NCI-H526 (cell line): ENCODE data around the gene RPS15A.
"Not testable (repeated sequence)": the region's sequence is repeated elsewhere in the genome, so short reads cannot be mapped to it uniquely, and the experiment has no call there.

Experiments
- DNase-seq, 2 experiments: peaks; one replicate each; lab custom pipeline; 2025; lab: John Stamatoyannopoulos, UW

The RPS15A gene

GRCh38 chr16:18797746-18798145, 7.6 kb upstream of the RPS15A start:
- DNase-seq: no peak

- DNase-seq: no peak
Measured at GRCh38 chr16:18796377-18796776, 6.2 kb upstream of the RPS15A start.

DNA sequence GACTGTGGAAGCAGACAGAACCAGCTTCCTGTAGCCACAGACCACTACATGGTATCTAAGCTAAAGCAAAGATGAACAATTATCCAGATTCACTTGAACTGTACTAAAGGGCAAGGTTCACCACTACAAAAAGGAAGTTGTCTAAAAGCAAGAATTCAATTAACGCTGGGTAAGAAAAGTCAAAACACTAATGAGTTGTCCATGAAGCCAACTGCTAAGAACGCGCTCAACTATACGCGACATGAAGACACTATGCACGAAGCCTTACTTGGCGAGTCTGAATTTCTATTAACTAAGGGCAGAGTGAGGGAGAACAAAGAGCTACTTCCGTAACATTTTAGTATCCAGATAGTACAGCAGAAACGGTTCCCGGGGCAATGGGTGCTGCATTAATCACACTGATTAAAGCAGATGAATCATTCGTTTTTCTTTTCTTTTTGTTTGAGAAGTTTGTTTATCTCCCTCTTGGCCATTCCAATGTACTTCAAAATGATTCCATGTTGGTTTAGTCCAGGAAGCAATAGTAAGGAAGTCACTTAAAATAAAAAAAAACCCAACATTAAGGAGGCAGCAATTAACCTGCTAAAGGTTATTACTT, 2.8 kb upstream of the RPS15A start:
- DNase-seq: no peak

DNA sequence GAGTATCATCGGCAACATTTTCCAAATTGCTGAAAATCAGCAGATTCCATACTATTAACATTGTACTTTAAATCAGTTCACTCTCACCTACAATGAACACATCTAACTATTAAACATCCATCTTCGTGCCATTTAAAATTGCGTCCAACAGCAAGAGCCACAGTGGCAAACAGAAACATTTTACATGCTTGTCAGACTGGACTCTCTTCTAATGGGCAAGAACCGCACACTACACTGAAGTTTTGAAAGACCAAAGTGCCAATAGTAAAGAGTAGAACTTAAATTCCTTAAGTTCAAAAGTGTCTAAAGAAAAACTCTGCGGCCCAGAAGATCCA, 652 bp downstream of the RPS15A start:
- no peak for DNase-seq

DNA sequence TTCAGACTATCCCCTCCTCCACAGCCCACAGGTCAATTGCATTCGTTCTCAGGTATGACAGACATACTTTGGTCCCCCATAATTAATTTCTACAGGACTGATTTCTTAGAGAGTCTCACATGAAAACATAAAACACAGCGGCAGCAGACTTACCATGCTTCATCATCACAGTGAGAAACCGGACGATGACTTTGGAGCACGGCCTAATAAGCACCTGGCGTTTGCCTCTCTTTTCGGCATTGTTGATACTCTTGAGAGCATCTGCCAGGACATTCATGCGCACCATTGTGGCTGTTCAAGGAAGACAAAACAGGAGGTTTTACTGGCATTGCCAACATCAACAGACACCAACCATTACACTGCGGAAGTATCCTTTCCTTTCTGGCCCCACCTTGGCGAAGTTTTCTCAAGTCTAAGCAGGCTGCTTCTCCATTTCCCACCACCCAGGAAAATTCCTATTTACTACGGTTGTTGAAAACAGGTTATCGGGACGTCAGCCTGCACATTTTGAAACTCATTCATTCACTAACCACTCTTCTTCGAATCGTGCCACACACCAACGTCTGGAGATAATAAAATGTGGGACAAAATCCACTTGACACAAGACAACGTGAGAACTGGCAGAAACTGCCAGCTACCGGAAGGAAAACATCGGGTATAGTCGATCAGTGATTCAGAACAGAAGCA, 1.2 kb downstream of the RPS15A start:
- DNase-seq: no peak

GRCh38 chr16:18784917-18785623, 5.1 kb downstream of the RPS15A start:
- no peak for DNase-seq

GRCh38 chr16:18783430-18784341, 6.4 kb downstream of the RPS15A start:
- DNase-seq: no peak

- DNase-seq: no peak
Measured at GRCh38 chr16:18782697-18783429, 7.3 kb downstream of the RPS15A start.

GRCh38 chr16:18781232-18781631, 8.9 kb downstream of the RPS15A start:
- DNase-seq: not testable (repeated sequence)

DNA sequence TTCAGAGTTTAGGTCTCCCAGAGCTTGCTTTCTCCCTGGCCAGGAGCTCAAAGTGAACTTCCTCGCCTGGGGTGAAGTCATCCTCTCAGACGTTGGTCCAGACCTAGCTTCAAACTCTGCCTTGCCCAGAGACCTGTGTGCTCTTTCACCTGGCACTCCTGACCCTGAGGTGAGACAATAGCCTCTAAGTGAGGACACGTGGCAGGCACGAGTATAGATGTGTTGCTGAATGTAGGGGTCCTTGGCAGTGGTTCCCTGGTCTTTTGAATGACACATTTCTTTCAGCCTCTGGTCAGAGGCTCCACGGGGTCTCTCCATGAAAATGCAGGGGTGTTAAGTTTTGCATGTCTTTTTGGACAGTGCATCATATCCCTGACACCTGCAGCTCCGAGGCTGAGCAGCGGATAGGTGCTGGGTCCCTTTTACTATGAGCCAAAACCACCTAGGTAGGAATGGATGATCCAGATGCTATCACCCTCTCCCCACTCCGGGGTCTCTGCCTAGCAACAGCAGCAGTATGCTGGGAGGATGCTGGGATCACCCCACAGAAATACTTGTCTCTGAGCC, 9.6 kb downstream of the RPS15A start:
- DNase-seq: not testable (repeated sequence)

GRCh38 chr16:18777664-18778063, 12.5 kb downstream of the RPS15A start:
- DNase-seq: not testable (repeated sequence)

GRCh38 chr16:18776334-18776733, 13.8 kb downstream of the RPS15A start:
- not testable (repeated sequence) for DNase-seq

DNA sequence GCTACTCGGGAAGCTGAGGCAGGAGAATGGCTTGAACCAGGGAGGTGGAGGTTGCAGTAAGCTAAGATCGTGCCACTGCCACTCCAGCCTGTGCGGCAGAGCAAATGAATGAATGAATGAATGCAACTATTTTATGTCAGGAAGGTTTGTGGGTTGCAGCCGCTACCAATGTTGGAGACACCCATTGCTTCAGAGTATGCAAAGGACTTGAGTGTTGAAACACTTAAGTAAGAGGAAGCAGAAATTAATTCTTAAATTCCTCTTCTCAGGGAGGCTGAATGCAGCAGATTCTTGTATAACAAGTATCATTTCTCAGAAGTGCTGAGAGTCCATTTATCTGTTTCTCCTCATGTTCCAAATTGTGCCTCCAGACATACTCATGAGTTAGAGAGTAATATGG, 15.5 kb downstream of the RPS15A start:
- not testable (repeated sequence) for DNase-seq

DNA sequence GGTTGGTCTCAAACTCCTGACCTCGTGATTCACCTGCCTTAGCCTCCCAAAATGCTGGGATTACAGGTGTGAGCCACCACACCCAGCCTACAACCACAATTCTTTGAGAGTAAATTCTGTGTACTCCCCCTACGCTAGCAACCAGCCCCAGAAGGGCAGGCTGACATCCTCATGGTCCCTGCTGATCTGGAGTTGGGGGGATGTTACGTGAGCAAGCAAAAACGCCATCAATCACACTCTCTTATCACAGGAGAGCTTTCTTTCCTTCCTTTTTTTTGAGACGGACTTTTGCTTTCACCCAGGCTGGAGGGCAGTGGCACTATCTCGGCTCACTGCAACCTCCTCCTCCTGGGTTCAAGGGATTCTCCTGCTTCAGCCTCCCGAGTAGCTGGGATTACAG, 18.0 kb downstream of the RPS15A start:
- not testable (repeated sequence) for DNase-seq

DNA sequence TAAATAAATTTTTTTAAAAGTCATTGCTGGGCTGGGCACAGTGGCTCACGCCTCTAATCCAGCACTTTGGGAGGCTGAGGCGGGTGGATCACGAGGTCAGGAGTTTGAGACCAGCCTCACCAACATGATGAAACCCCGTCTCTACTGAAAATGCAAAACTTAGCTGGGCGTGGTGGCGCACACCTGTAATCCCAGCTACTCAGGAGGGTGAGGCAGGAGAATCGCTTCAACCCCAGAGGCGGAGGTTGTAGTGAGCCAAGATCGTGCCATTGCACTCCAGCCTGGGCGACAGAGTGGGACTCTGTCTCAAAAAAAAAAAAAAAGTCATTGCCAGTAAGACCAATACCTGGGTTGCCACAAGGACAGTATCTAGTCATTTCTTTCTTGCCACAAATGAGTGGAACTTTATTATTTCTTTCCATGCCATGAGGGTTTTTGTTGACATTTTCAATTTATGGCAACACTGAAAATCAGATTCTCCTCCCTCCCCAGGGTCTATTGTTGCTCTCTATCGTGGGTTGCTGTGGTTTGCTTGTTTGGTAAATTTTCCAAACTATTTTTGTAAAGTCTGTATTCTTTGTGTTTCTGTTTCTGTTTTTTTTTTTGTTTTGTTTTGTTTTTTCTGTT, 19.7 kb downstream of the RPS15A start:
- not testable (repeated sequence) for DNase-seq

DNA sequence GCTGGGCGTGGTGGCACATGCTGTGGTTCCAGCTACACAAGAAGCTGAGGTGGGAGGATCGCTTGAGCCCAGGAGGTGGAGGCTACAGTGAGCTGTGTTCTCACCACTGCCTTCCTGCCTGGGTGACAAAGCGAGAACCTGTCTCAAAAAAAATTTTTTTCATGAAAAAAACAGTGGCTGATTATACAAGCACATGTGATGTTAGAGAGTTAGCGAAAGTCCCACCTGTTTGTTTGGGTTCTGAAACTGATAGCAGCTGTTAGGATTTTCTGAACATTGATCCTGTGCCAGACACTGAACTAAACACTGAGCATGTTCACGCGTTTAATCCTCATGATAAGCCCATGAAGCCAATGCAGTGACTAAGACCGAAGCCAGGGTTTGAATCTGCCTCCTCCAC, 22.9 kb downstream of the RPS15A start:
- DNase-seq: not testable (repeated sequence)

DNA sequence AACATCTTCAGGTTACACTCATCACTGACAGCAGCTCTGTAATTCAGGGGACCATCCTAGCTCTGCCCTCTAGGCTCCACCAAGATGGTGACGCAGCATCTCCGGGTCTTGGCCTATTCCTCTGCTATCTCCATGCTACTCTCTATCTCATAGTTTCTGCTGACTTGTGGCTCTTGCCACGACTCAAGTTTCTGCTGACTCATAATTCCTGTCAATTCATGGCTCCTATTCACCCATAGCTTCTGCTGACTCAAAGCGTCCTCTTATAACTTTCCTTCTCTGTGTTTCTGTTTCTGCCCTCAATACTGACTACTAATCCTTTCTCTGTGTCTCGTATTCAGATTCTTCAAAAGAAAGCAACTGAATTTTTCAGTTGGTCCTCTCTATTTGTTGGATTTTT, 27.4 kb downstream of the RPS15A start:
- DNase-seq: not testable (repeated sequence)

- peak; percentile 11 to 44 for DNase-seq
Measured at GRCh38 chr16:18759598-18760520, 30.3 kb downstream of the RPS15A start.

DNA sequence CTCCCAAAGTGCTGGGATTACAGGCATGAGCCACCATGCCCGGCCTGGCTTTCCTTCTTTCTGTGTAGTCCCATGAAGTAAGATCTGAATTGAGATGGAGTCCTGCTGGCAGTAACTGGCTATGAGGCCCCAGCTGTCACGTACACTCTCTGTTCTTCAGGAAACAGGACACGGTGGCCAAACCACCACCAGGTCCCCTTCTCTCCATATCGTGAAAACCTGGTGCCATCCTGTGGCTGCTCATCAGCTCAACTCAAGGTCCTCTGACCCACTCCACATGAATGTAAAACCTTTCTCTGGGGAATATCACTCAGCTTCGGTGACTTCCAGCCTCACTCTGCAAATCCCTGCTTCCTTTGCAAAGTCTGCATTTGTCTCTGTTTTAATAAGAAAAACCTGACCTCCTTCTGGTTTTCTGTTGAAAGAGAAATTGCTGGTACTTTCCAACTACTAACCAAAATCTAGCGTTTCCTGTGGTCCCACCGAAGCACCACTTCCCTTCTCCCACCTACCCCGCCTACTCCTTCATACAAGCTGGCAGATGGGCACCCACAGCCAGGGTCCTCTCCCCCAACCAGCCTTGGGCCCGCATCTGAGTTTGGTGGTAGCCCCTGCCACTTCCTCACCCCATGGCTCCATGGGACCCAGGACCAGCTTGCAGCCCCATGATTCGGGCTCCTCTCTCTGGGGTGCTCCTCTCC, 32.0 kb downstream of the RPS15A start:
- not testable (repeated sequence) for DNase-seq
